Kidney (tissue), 14 donors: ENCODE results near the gene ERC2. TPM values are rescaled to one million over a fixed set of nuclear protein-coding genes. Genes with fewer than 3 reads are reported as not detected.

Source experiments
- DNase-seq, 5 donors: peaks; one replicate each; pipeline ENCODE4 v3.0.0-alpha.2; 2013 to 2020
- FAIRE-seq: peaks from 2 replicates; lab custom pipeline; 2012; peaks lifted over from hg19 to GRCh38; lab: Jason Lieb, UNC
- H3K27ac ChIP-seq, 2 donors: one replicate each; pipeline ENCODE4 v1.7.0; 2013; ENCODE audit warnings: low read depth in 2 of 2, low read length in 2 of 2, inconsistent platforms in 1 of 2
- H3K27me3 ChIP-seq: one replicate; pipeline ENCODE4 v1.7.1; 2013; ENCODE audit warnings: low read length, inconsistent platforms; ENCODE audit not compliant: control insufficient read depth, insufficient read depth
- H3K36me3 ChIP-seq, 3 donors: one replicate each; pipeline versions ENCODE4 v1.7.0 to v1.7.1; 2013; ENCODE audit warnings: low read length in 3 of 3, control low read depth in 1 of 3, inconsistent platforms in 1 of 3; ENCODE audit not compliant: insufficient read depth in 3 of 3, control insufficient read depth in 2 of 3
- H3K4me1 ChIP-seq, 3 donors: one replicate each; pipeline versions ENCODE4 v1.7.0 to v1.7.1; 2013; ENCODE audit warnings: low read length in 3 of 3, inconsistent platforms in 1 of 3, low read depth in 1 of 3; ENCODE audit not compliant: control insufficient read depth in 2 of 3, insufficient read depth in 2 of 3
- H3K4me3 ChIP-seq, 3 donors: one replicate each; pipeline versions ENCODE4 v1.7.0 to v1.8.1; 2013; ENCODE audit warnings: low read length in 3 of 3, control low read depth in 1 of 3, inconsistent platforms in 1 of 3
- H3K9ac ChIP-seq, 3 donors: one replicate each; pipeline versions ENCODE4 v1.7.0 to v1.7.1; 2013; ENCODE audit warnings: low read length in 3 of 3, control low read depth in 1 of 3, inconsistent platforms in 1 of 3
- H3K9me3 ChIP-seq, 3 donors: one replicate each; pipeline versions ENCODE4 v1.7.0 to v1.7.1; 2013; ENCODE audit warnings: low read length in 3 of 3, control low read depth in 1 of 3, inconsistent platforms in 1 of 3; ENCODE audit not compliant: control insufficient read depth in 2 of 3, insufficient read depth in 1 of 3
- intact Hi-C: fragments of 100-400 bp; cut with DNase I; formaldehyde crosslinking; loops from one replicate; pipeline ENCODE4 v1.11.1; 2022
- polyA plus RNA-seq: library from polyadenylated mRNA; stranded (reverse); fragments of 350-450 nt; fragmentation: Illumina TruSeq; extraction: RNeasy Lipid Tissue Mini Kit (QIAGEN cat#74804); gene quantifications from one replicate; pipeline ENCODE4 v1.2.3, GENCODE V29; 2014; ENCODE audit warnings: low read depth, low replicate concordance; ENCODE audit not compliant: insufficient read depth
- total RNA-seq: library from RNA; stranded (reverse); fragmentation: NEBNext Ultra II Directional; extraction: Animal tissue kit (Norgen Biotek cat#: 25700); gene quantifications from one replicate; pipeline ENCODE4 v1.2.1, GENCODE V29; 2021
- TF ChIP-seq, protein P1 (sequence below): IDR thresholded peaks from 3 replicates; pipeline ENCODE4 v1.5.1; 2012; ENCODE audit warnings: mild to moderate bottlenecking, moderate library complexity, borderline replicate concordance; ENCODE audit not compliant: insufficient read depth; ENCODE audit errors: extremely low read depth
- donor health status: control.
- donor health status: control.
- donor health status: control.
- donor health status: control.
- donor health status: control.
- donor health status: DM: yes; HTN: yes; CAD: no.
- donor health status: Normal renal cell carcinoma (clear cell type).

Gene ERC2
- total and polyA plus RNA-seq, 2 donors from 2014 or later = 0.92 to 3.8 TPM

GRCh38 chr3:55555873-55556618 lies 912.2 kb downstream of the ERC2 start:
- Histone ChIP-seq H3K36me3 (no peaks in the 10 kb centered on the region), H3K27me3 (no peaks in the 10 kb centered on the region), H3K4me3 (no peak overlapping the region), H3K9me3 (no peaks in the 10 kb centered on the region), H3K27ac (no peak overlapping the region), H3K9ac (no peak overlapping the region), H3K4me1 (no peaks in the 10 kb centered on the region)
- DNase-seq (peak in 1 of 5 donors; percentile 35), FAIRE-seq (no peak)
- intact Hi-C loops = no loop called here
- TF ChIP-seq, protein P1, sequence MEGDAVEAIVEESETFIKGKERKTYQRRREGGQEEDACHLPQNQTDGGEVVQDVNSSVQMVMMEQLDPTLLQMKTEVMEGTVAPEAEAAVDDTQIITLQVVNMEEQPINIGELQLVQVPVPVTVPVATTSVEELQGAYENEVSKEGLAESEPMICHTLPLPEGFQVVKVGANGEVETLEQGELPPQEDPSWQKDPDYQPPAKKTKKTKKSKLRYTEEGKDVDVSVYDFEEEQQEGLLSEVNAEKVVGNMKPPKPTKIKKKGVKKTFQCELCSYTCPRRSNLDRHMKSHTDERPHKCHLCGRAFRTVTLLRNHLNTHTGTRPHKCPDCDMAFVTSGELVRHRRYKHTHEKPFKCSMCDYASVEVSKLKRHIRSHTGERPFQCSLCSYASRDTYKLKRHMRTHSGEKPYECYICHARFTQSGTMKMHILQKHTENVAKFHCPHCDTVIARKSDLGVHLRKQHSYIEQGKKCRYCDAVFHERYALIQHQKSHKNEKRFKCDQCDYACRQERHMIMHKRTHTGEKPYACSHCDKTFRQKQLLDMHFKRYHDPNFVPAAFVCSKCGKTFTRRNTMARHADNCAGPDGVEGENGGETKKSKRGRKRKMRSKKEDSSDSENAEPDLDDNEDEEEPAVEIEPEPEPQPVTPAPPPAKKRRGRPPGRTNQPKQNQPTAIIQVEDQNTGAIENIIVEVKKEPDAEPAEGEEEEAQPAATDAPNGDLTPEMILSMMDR = no peak

DNA sequence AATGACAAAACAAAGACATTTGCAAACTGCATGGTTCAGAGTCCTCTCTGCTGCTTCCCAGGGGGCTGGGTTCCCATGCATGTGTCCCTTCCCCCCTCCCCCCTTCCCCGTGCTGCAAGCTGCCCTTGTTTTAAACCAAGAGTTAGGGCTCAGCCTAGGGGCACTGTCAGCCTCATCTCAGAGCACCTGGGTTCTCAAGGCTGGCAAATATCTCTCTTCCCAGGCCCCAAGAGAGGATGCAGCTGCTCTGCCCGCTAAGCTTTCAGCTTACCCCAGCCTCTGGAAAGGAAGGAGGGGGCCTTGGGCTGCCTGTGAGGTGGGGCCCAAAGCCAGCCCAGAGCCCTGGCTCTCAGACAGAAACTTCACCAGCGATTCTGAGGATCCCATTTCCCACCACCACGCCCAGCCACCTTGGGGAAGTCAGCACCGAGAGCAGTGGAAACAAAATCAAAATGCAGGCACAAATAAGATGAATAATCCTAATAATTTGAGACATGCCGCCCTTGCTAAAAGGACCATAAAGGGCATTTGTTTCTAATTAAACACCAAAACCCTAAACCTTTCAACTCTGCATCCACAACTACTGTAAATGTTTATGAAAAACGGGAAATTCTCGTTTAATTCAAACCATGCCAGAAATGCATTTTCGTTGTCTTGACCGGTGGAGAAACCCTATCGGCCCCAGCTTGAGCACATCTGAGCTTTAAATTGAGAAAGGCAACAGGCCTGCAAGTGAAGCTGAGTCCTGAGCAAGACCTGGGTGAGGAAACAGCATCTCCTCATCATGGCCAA lies 913.4 kb downstream of the ERC2 start:
- H3K27me3 ChIP-seq = no peaks in the 10 kb centered on the region
- no peak overlapping the region for H3K4me3 ChIP-seq
- no peaks in the 10 kb centered on the region for H3K4me1 ChIP-seq
- intact Hi-C loops = no loop called here
- no peak for FAIRE-seq
- no peak overlapping the region for H3K27ac ChIP-seq
- H3K9ac ChIP-seq = no peak overlapping the region
- no peaks in the 10 kb centered on the region for H3K9me3 ChIP-seq
- TF ChIP-seq, protein P1 = no peak
- no peak for DNase-seq
- H3K36me3 ChIP-seq = no peaks in the 10 kb centered on the region

- DNase-seq (no peak), FAIRE-seq (no peak)
- H3K27me3 ChIP-seq = no peaks in the 10 kb centered on the region
- H3K9me3 ChIP-seq = no peaks in the 10 kb centered on the region
- no peaks in the 10 kb centered on the region for H3K4me1 ChIP-seq
- H3K4me3 ChIP-seq = no peak overlapping the region
- no peak overlapping the region for H3K27ac ChIP-seq
- intact Hi-C loops = no loop called here
- no peaks in the 10 kb centered on the region for H3K36me3 ChIP-seq
- no peak overlapping the region for H3K9ac ChIP-seq
- TF ChIP-seq, protein P1 = no peak
Observed at GRCh38 chr3:55551644-55552043, 916.6 kb downstream of the ERC2 start.
